BJ (cell line): ENCODE data around the gene RXRB. TPM values are rescaled to one million over a fixed set of nuclear protein-coding genes. Genes with fewer than 3 reads are reported as not detected.

Experiments
- CTCF ChIA-PET: fragments of 350-600 bp; formaldehyde crosslinking; extraction: SDS; loops from one replicate; lab custom pipeline; 2021; ENCODE audit warnings: antibody characterized with exemption, inconsistent platforms; lab: Yijun Ruan, JAX
- POLR2A ChIA-PET: fragments of 300-600 bp; sonication (Branson Sonifier 250); formaldehyde crosslinking; extraction: SDS; loops from one replicate; lab custom pipeline; 2021; ENCODE audit warnings: antibody characterized with exemption; lab: Charles Lee
- DNase-seq: peaks from one replicate; pipeline ENCODE4 v3.0.0-alpha.2; 2011; ENCODE audit warnings: low read depth
- H3K27me3 ChIP-seq: 2 replicates; pipeline ENCODE4 v1.6.0; 2011; ENCODE audit warnings: low read length; ENCODE audit not compliant: control insufficient read depth, insufficient read depth
- H3K36me3 ChIP-seq: 2 replicates; pipeline ENCODE4 v1.5.1; 2011; ENCODE audit warnings: low read length; ENCODE audit not compliant: control insufficient read depth, insufficient read depth
- H3K4me3 ChIP-seq: 2 replicates; pipeline ENCODE4 v1.5.1; 2011; ENCODE audit warnings: low read depth, mild to moderate bottlenecking, control low read depth, low read length
- polyA plus RNA-seq: library from polyadenylated mRNA; depleted of rRNA; stranded (reverse); fragments of >200 nt; gene quantifications from 2 replicates; pipeline ENCODE4 v1.2.3, GENCODE V29; 2011
- TF ChIP-seq, protein P1 (sequence below): IDR thresholded peaks from 2 replicates; pipeline ENCODE4 v1.5.1; 2011; ENCODE audit warnings: low read depth, mild to moderate bottlenecking, control low read depth, inconsistent platforms, low read length, moderate library complexity; ENCODE audit not compliant: insufficient read depth

RXRB gene
- polyA plus RNA-seq, 1 experiment, result 67.9 TPM

DNA sequence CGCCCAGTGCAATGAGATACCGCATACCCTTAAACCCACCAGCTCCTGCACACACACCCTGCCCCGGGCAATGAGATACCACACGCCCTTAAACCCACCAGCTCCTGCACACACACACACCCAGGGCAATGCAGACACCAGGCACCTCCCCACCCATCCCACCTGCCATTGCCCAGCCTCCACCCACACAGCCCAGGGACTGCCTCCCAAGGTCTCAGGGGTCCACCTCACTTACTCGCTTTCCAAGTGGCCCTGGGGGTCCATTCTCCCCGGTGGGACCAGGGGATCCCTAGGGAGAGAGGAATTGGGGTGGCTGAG is 32.2 kb downstream of the RXRB start:
- H3K36me3 ChIP-seq, result no peaks in the 10 kb centered on the region
- DNase-seq, result no peak
- POLR2A ChIA-PET, result no interaction called here
- peaks cover 1% of the 10 kb centered on the region for H3K27me3 ChIP-seq
- TF ChIP-seq, protein P1, sequence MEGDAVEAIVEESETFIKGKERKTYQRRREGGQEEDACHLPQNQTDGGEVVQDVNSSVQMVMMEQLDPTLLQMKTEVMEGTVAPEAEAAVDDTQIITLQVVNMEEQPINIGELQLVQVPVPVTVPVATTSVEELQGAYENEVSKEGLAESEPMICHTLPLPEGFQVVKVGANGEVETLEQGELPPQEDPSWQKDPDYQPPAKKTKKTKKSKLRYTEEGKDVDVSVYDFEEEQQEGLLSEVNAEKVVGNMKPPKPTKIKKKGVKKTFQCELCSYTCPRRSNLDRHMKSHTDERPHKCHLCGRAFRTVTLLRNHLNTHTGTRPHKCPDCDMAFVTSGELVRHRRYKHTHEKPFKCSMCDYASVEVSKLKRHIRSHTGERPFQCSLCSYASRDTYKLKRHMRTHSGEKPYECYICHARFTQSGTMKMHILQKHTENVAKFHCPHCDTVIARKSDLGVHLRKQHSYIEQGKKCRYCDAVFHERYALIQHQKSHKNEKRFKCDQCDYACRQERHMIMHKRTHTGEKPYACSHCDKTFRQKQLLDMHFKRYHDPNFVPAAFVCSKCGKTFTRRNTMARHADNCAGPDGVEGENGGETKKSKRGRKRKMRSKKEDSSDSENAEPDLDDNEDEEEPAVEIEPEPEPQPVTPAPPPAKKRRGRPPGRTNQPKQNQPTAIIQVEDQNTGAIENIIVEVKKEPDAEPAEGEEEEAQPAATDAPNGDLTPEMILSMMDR, result no peak
- CTCF ChIA-PET, result interaction anchor here (0.6 kb wide), 1 partner anchor 374 kb away, joined by 3 read pairs; no protein-coding TSS in a partner anchor
- no peak overlapping the region for H3K4me3 ChIP-seq

DNA sequence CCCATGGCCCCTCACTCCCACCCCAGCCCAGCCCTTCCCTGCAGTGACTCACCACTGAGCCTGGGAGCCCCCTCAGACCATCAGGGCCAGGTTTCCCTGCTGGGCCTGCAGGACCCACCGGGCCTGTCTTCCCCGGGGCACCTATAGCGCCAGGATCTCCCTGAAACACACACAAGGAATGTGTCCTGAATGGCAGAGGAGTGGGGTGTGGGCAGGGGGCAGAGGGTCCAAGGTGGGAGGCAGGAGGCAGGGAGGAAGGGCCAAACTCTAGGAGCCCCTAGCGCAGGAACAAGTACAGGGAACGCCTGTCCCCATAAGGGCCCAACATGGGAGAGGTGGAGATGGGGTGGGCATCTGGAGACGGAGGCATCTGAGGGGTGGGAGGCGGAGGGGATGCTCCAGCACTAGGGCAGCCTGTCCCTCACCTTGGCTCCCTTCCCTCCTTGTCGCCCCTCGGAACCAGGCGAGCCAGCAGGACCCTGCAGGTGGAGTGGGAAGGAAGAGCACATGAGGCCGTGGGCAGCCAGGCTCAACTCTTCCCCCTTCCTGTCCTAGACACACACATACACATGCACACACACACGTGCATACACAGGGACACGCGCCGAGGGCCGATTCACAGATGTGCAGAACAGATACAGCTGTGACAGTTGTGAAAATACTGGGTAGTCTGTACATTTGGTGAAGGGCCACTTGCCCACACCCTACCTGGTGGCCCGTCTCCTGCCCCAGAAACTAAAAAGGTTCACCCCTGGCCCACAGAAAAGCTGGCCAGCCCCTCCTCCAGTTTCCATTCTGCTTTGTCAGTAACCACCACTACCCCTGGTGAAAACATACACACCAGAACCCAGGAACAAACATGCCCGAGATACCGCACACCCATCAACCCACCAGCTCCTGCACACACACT is 32.8 kb downstream of the RXRB start:
- ChIA-PET CTCF (interaction anchor here (0.6 kb wide), 1 partner anchor 374 kb away, joined by 3 read pairs; no protein-coding TSS in a partner anchor), POLR2A (no interaction called here)
- TF ChIP-seq, protein P1, result no peak
- DNase-seq, result no peak
- Histone ChIP-seq H3K27me3 (peaks cover 1% of the 10 kb centered on the region), H3K36me3 (no peaks in the 10 kb centered on the region), H3K4me3 (no peak overlapping the region)

DNA sequence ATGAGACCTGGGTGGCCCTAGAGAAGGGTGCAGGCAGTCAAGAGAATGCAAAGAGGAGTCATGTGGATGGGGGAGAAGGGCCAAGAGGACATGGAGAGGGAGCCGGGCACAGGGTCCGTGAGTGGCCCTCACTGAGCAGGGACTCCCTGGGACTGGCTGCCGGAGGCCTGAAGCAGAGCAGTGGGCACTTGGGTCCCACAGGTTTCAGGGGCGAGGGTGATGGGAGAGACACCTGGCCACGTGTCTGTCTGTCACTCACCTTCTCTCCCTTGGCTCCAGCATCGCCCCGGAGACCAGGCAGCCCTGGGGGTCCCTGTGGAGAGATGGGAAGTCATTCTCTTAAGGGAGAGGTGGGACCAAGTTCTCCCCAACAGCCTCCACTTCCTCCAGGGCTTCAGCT is 33.7 kb downstream of the RXRB start:
- POLR2A ChIA-PET, result no interaction called here
- TF ChIP-seq, protein P1, result no peak

DNA sequence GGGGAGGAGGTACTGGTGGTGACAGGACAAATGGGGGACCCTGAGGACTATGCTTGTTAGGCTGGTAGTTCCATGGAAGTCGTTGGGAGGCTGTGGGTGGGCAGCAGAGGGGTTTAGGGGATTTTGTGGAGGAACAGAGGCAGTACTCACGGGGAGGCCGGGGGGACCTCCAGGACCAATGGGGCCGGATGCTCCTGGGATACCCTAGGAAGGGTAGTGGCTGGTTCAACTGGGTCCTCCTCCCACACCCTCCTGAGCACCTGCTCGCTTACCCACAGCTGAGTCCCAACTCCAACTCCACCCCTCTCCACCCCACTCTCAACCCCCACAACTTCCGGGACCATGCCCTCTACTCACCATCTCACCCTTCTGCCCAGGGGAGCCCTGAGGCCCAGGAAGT is 34.1 kb downstream of the RXRB start:
- no peaks in the 10 kb centered on the region for H3K36me3 ChIP-seq
- ChIA-PET CTCF (no interaction called here), POLR2A (no interaction called here)
- peaks cover 1% of the 10 kb centered on the region for H3K27me3 ChIP-seq
- TF ChIP-seq, protein P1, result no peak
- no peak for DNase-seq
- H3K4me3 ChIP-seq, result no peak overlapping the region

More for the DNA sequence above, 33.7 kb downstream of the RXRB start:
- DNase-seq, result no peak
- Histone ChIP-seq H3K4me3 (no peak overlapping the region), H3K36me3 (no peaks in the 10 kb centered on the region), H3K27me3 (peaks cover 1% of the 10 kb centered on the region)
- CTCF ChIA-PET, result no interaction called here

DNA sequence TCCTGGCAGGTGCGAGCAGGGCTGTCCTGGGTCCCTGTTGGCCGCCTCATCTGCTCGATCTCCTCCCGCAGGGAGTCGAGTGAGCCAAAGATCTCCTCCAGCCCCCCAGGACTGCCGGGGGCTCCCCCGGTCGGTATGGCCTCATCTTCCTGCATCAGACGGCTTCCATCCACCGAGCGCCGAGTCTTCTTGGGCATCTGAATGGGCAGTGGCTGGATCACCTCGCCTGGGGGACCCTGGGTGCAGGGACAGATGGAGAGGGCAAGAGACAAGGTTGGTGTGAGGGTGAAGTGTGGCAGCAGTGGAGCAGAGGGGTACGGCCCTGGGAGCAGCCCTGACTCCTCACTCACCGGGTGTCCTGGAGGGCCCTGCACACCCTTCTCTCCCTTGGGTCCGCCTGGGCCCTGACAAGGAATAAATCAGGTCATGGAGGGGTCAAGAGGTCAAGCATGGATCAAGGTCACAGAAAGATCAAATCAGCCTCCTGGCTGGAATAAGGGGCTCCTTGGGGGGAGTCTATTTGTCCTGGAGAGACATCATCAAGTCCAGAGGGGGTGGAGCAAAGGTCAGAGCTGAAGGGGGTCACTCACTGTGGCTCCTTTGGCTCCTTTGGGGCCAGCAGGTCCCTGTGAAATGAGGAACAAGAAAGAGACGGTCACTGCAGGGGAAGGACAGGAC is 34.7 kb downstream of the RXRB start:
- POLR2A ChIA-PET, result no interaction called here
- H3K27me3 ChIP-seq, result peaks cover 1% of the 10 kb centered on the region
- H3K4me3 ChIP-seq, result no peak overlapping the region
- TF ChIP-seq, protein P1, result no peak
- H3K36me3 ChIP-seq, result no peaks in the 10 kb centered on the region
- CTCF ChIA-PET, result interaction anchor here (1.8 kb wide), 1 partner anchor 18 kb away, joined by 3 read pairs; no protein-coding TSS in a partner anchor
- DNase-seq, result no peak
